ENCODE measurements around the gene VSIG4.
A peak's percentile ranks its signal among the peaks of the same experiment; 100 is the strongest.

VSIG4 gene

GRCh38 chrX:66021401-66021764, 18.5 kb downstream of the VSIG4 start:
- no peak overlapping the region for H2AFZ ChIP-seq (ENCODE audit: low read length)
- TF ChIP-seq CTCF (conservative IDR thresholded peaks at IDR 0.05; ENCODE audit: low read length): no peak
- no peak for TF ChIP-seq EZH2phosphoT487 (IDR thresholded peaks at IDR 0.05; ENCODE audit: borderline replicate concordance)

GRCh38 chrX:66020631-66021334, 19.1 kb downstream of the VSIG4 start:
- Histone ChIP-seq H3K9me2 (replicated peaks; ENCODE audit: low read depth, low read length) (no peaks in the 10 kb centered on the region), H3K27me3 (ENCODE audit: insufficient read depth, low read length, poor library complexity, severe bottlenecking) (no peaks in the 10 kb centered on the region), H3K4me1 (ENCODE audit: insufficient read depth, low read length, poor library complexity, severe bottlenecking) (peaks cover 61% of the 10 kb centered on the region), H3K4me2 (ENCODE audit: low read depth, low read length, poor library complexity, severe bottlenecking) (peak overlapping the region; percentile 92), H3K9ac (ENCODE audit: low read depth, low read length, poor library complexity, severe bottlenecking) (peak overlapping the region; percentile 99), H3K9me3 (ENCODE audit: insufficient read depth, low read depth, low read length) (no peaks in the 10 kb centered on the region), H3F3A (ENCODE audit: low read depth) (peaks cover 3% of the 10 kb centered on the region; the same call in 1 of the 2 replicates), H2AFZ (ENCODE audit: low read length) (no peak overlapping the region), H3K79me2 (ENCODE audit: insufficient read depth, low read length) (peaks cover 46% of the 10 kb centered on the region), H3K4me3 (ENCODE audit: low read length, poor library complexity, severe bottlenecking) (peak overlapping the region; percentile 79), H3K36me3 (ENCODE audit: insufficient read depth, low read length) (no peaks in the 10 kb centered on the region), H4K20me1 (ENCODE audit: insufficient read depth, low read length, poor library complexity, severe bottlenecking) (peaks cover 4% of the 10 kb centered on the region)
- no peak for TF ChIP-seq EZH2phosphoT487 (IDR thresholded peaks at IDR 0.05; ENCODE audit: borderline replicate concordance)
- TF ChIP-seq CTCF (conservative IDR thresholded peaks at IDR 0.05; ENCODE audit: low read length): no peak

More at GRCh38 chrX:66021401-66021764, 18.5 kb downstream of the VSIG4 start:
- peaks cover 3% of the 10 kb centered on the region; the same call in 1 of the 2 replicates for H3F3A ChIP-seq (ENCODE audit: low read depth)
- H3K9ac ChIP-seq (ENCODE audit: low read depth, low read length, poor library complexity, severe bottlenecking): peak overlapping the region; percentile 99
- no peaks in the 10 kb centered on the region for H3K27me3 ChIP-seq (ENCODE audit: insufficient read depth, low read length, poor library complexity, severe bottlenecking)
- H3K79me2 ChIP-seq (ENCODE audit: insufficient read depth, low read length): peaks cover 40% of the 10 kb centered on the region
- peak overlapping the region; percentile 92 for H3K4me2 ChIP-seq (ENCODE audit: low read depth, low read length, poor library complexity, severe bottlenecking)
- H3K4me3 ChIP-seq (ENCODE audit: low read length, poor library complexity, severe bottlenecking): no peak overlapping the region
- no peaks in the 10 kb centered on the region for H3K36me3 ChIP-seq (ENCODE audit: insufficient read depth, low read length)
- peaks cover 58% of the 10 kb centered on the region for H3K4me1 ChIP-seq (ENCODE audit: insufficient read depth, low read length, poor library complexity, severe bottlenecking)
- peaks cover 4% of the 10 kb centered on the region for H4K20me1 ChIP-seq (ENCODE audit: insufficient read depth, low read length, poor library complexity, severe bottlenecking)
- H3K9me2 ChIP-seq (replicated peaks; ENCODE audit: low read depth, low read length): no peaks in the 10 kb centered on the region
- H3K9me3 ChIP-seq (ENCODE audit: insufficient read depth, low read depth, low read length): no peaks in the 10 kb centered on the region

GRCh38 chrX:66019974-66020373, 19.9 kb downstream of the VSIG4 start:
- H3K4me3 ChIP-seq (ENCODE audit: low read length, poor library complexity, severe bottlenecking): peak overlapping the region; percentile 79
- no peaks in the 10 kb centered on the region for H3K27me3 ChIP-seq (ENCODE audit: insufficient read depth, low read length, poor library complexity, severe bottlenecking)
- H3K9me3 ChIP-seq (ENCODE audit: insufficient read depth, low read depth, low read length): no peaks in the 10 kb centered on the region
- no peak for TF ChIP-seq CTCF (conservative IDR thresholded peaks at IDR 0.05; ENCODE audit: low read length)
- no peak for TF ChIP-seq EZH2phosphoT487 (IDR thresholded peaks at IDR 0.05; ENCODE audit: borderline replicate concordance)
- peaks cover 4% of the 10 kb centered on the region for H4K20me1 ChIP-seq (ENCODE audit: insufficient read depth, low read length, poor library complexity, severe bottlenecking)
- H3K4me2 ChIP-seq (ENCODE audit: low read depth, low read length, poor library complexity, severe bottlenecking): peak overlapping the region; percentile 92
- H3K36me3 ChIP-seq (ENCODE audit: insufficient read depth, low read length): no peaks in the 10 kb centered on the region
- no peak overlapping the region for H2AFZ ChIP-seq (ENCODE audit: low read length)
- H3K79me2 ChIP-seq (ENCODE audit: insufficient read depth, low read length): peaks cover 50% of the 10 kb centered on the region
- peaks cover 61% of the 10 kb centered on the region for H3K4me1 ChIP-seq (ENCODE audit: insufficient read depth, low read length, poor library complexity, severe bottlenecking)
- H3K9ac ChIP-seq (ENCODE audit: low read depth, low read length, poor library complexity, severe bottlenecking): peak overlapping the region; percentile 99
- peaks cover 3% of the 10 kb centered on the region; the same call in 1 of the 2 replicates for H3F3A ChIP-seq (ENCODE audit: low read depth)
- no peaks in the 10 kb centered on the region for H3K9me2 ChIP-seq (replicated peaks; ENCODE audit: low read depth, low read length)

Measured in Loucy (cell line).